Measurements from ENCODE around the gene ACADVL. TPM values are rescaled to one million over a fixed set of nuclear protein-coding genes. Genes with fewer than 3 reads are reported as not detected.

Gene ACADVL
- total and polyA plus RNA-seq, 2 donors (not counting 1 experiment from before 2014, with no cell fraction given) = 640 to 696 TPM

DNA sequence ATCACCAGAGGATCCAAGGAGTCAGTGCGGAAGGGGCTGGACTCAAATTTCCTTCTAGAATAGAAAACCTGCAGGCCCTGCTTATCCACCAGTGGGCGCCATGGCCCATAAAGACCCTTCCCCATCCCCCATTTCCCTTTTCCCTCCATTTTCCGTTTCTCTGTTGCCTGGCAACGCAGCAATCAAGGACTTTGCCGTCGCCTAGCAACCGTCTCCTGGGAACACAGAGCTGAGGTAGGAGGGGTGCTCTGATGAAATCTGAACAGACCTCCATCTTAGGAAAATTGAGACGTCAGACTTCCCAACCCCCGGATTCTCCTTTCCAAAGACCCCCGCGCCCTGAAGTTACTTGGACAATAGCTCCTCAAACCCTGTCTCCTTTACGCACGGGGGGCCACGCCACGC is 5.8 kb upstream of the ACADVL start:
- POLR2A ChIA-PET = interaction anchor here (0.6 to 9.1 kb wide), 4 partner anchors 24 to 116 kb away, joined by 3 to 157 read pairs (median 3); partner anchors contain the start of genes DVL2, GABARAP and PHF23
- peak overlapping the region; percentile 17 to 66 (median 48) for H3K4me3 ChIP-seq (ENCODE audit: control extremely low read depth in 1 of 5, extremely low read depth in 1 of 5, insufficient read depth in 1 of 5, low read depth in 2 of 5, low read length in 4 of 5)
- peaks cover 19 to 43% of the 10 kb centered on the region in 2 donors for H3K4me1 ChIP-seq (ENCODE audit: control insufficient read depth in 2 of 2, insufficient read depth in 2 of 2, low read length in 2 of 2)
- peak overlapping the region; percentile 77 to 90 for H3K27ac ChIP-seq (ENCODE audit: low read length in 2 of 2)
- H3K4me2 ChIP-seq (replicated peaks; ENCODE audit: low read depth, low read length, poor library complexity, severe bottlenecking) = peak overlapping the region; percentile 86
- ATAC-seq (ENCODE audit: low read depth) = peak; percentile 1
- H2AFZ ChIP-seq (ENCODE audit: insufficient read depth, low read depth, low read length, poor library complexity, severe bottlenecking) = peak overlapping the region; percentile 53
- Mint-ChIP-seq H3K27ac (peak overlapping the region; percentile 99), H3K9me3 (ENCODE audit: insufficient read depth) (no peaks in the 10 kb centered on the region), H3K27me3 (peaks cover 5% of the 10 kb centered on the region), H3K4me1 (peaks cover 44% of the 10 kb centered on the region), H3K4me3 (peak overlapping the region; percentile 97)
- 10% methylated on average over 10 of the region's 15 CpGs for WGBS (ENCODE audit: insufficient coverage)
- intact Hi-C loops (cut with micrococcal nuclease) = loop anchor here (1.0 to 2.0 kb wide), 8 partner anchors 9 to 473 kb away; partner anchors contain the start of genes DVL2, EIF5A, ELP5 and PHF23
- H3K79me2 ChIP-seq (ENCODE audit: control insufficient read depth, insufficient read depth, low read length) = peaks cover 3% of the 10 kb centered on the region
- H4K20me1 ChIP-seq (ENCODE audit: control insufficient read depth, insufficient read depth, low read length, poor library complexity, severe bottlenecking) = no peaks in the 10 kb centered on the region
- CTCF ChIA-PET = interaction anchor here (0.6 to 2.3 kb wide), 7 partner anchors 8 to 169 kb away, joined by 3 to 7 read pairs (median 4); partner anchors contain the start of genes GABARAP and SLC16A11
- no peaks in the 10 kb centered on the region for H3K36me3 ChIP-seq (replicated peaks in 1 of 2; ENCODE audit: control extremely low read depth in 1 of 2, control insufficient read depth in 1 of 2, extremely low read depth in 1 of 2, insufficient read depth in 2 of 2, low read length in 1 of 2)
- TF ChIP-seq, protein P1, sequence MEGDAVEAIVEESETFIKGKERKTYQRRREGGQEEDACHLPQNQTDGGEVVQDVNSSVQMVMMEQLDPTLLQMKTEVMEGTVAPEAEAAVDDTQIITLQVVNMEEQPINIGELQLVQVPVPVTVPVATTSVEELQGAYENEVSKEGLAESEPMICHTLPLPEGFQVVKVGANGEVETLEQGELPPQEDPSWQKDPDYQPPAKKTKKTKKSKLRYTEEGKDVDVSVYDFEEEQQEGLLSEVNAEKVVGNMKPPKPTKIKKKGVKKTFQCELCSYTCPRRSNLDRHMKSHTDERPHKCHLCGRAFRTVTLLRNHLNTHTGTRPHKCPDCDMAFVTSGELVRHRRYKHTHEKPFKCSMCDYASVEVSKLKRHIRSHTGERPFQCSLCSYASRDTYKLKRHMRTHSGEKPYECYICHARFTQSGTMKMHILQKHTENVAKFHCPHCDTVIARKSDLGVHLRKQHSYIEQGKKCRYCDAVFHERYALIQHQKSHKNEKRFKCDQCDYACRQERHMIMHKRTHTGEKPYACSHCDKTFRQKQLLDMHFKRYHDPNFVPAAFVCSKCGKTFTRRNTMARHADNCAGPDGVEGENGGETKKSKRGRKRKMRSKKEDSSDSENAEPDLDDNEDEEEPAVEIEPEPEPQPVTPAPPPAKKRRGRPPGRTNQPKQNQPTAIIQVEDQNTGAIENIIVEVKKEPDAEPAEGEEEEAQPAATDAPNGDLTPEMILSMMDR (IDR thresholded peaks at IDR 0.05) = peak; percentile 62
- TF ChIP-seq EZH2 (IDR thresholded peaks at IDR 0.05; ENCODE audit: borderline replicate concordance, insufficient read depth, low read depth, low read length, poor library complexity, severe bottlenecking) = no peak
- peak; percentile 94 for DNase-seq
- peaks cover 0 to 4% (median 0%) of the 10 kb centered on the region in 4 experiments for H3K27me3 ChIP-seq (replicated peaks in 1 of 4; ENCODE audit: control extremely low read depth in 1 of 4, control insufficient read depth in 3 of 4, insufficient read depth in 4 of 4, low read length in 3 of 4)
- no peaks in the 10 kb centered on the region for H3K9me3 ChIP-seq (ENCODE audit: control extremely low read depth in 1 of 3, control insufficient read depth in 2 of 3, insufficient read depth in 1 of 3, low read length in 2 of 3)
- peak overlapping the region; percentile 66 for H3K9ac ChIP-seq (ENCODE audit: low read length)

Data from B cell (primary cell).